Measurements from ENCODE around the gene PTPRN2. TPM values are rescaled to one million over a fixed set of nuclear protein-coding genes. Genes with fewer than 3 reads are reported as not detected.

PTPRN2 gene
- total RNA-seq, 1 experiment from 2014 or later = 1.1 TPM

- ChIA-PET CTCF (no interaction called here), POLR2A (no interaction called here)
- H3K4me3 ChIP-seq (ENCODE audit: low read depth in 2 of 2, low read length in 2 of 2) = no peak overlapping the region
- no TSS peak for BruUV-seq (replicated peaks)
- no peak for TF ChIP-seq TCF7L2 (IDR thresholded peaks at IDR 0.05; ENCODE audit: low read depth, low read length)
- no peak for TF ChIP-seq CTCF (IDR thresholded peaks at IDR 0.05)
- TF ChIP-seq POLR2AphosphoS5 (IDR thresholded peaks at IDR 0.05; ENCODE audit: low read depth, low read length) = no peak
- TF ChIP-seq, protein P1, sequence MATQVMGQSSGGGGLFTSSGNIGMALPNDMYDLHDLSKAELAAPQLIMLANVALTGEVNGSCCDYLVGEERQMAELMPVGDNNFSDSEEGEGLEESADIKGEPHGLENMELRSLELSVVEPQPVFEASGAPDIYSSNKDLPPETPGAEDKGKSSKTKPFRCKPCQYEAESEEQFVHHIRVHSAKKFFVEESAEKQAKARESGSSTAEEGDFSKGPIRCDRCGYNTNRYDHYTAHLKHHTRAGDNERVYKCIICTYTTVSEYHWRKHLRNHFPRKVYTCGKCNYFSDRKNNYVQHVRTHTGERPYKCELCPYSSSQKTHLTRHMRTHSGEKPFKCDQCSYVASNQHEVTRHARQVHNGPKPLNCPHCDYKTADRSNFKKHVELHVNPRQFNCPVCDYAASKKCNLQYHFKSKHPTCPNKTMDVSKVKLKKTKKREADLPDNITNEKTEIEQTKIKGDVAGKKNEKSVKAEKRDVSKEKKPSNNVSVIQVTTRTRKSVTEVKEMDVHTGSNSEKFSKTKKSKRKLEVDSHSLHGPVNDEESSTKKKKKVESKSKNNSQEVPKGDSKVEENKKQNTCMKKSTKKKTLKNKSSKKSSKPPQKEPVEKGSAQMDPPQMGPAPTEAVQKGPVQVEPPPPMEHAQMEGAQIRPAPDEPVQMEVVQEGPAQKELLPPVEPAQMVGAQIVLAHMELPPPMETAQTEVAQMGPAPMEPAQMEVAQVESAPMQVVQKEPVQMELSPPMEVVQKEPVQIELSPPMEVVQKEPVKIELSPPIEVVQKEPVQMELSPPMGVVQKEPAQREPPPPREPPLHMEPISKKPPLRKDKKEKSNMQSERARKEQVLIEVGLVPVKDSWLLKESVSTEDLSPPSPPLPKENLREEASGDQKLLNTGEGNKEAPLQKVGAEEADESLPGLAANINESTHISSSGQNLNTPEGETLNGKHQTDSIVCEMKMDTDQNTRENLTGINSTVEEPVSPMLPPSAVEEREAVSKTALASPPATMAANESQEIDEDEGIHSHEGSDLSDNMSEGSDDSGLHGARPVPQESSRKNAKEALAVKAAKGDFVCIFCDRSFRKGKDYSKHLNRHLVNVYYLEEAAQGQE (IDR thresholded peaks at IDR 0.05; ENCODE audit: insufficient read depth in 1 of 2, low read depth in 2 of 2, low read length in 1 of 2) = no peak
- no peak for TF ChIP-seq SIN3A (IDR thresholded peaks at IDR 0.05; ENCODE audit: borderline replicate concordance, insufficient read depth, low read depth, low read length)
- H3K9me3 ChIP-seq (ENCODE audit: control insufficient read depth, insufficient read depth, low read depth, low read length) = no peaks in the 10 kb centered on the region
- ATAC-seq (no peak), DNase-seq (ENCODE audit: low read depth, low spot score) (no peak)
- no peak overlapping the region for H3K27ac ChIP-seq (ENCODE audit: low read length)
- no peaks in the 10 kb centered on the region for H3K36me3 ChIP-seq (ENCODE audit: control insufficient read depth, insufficient read depth, low read length)
- H3K4me1 ChIP-seq (ENCODE audit: control insufficient read depth, insufficient read depth, low read length) = no peaks in the 10 kb centered on the region
- in situ Hi-C loops (cut with HindIII; ENCODE audit: low pct_unique_long_range_greater_than_20kb, low sequenced_read_pairs) (no loop called here), intact Hi-C loops (cut with micrococcal nuclease; ENCODE audit: unreplicated experiment) (no loop called here)
- H3K27me3 ChIP-seq (ENCODE audit: control insufficient read depth, insufficient read depth, low read length) = peaks cover 7% of the 10 kb centered on the region; the same call in 1 of the 2 replicates
Measured at GRCh38 chr7:158373476-158374133, 214.0 kb downstream of the PTPRN2 start.

DNA sequence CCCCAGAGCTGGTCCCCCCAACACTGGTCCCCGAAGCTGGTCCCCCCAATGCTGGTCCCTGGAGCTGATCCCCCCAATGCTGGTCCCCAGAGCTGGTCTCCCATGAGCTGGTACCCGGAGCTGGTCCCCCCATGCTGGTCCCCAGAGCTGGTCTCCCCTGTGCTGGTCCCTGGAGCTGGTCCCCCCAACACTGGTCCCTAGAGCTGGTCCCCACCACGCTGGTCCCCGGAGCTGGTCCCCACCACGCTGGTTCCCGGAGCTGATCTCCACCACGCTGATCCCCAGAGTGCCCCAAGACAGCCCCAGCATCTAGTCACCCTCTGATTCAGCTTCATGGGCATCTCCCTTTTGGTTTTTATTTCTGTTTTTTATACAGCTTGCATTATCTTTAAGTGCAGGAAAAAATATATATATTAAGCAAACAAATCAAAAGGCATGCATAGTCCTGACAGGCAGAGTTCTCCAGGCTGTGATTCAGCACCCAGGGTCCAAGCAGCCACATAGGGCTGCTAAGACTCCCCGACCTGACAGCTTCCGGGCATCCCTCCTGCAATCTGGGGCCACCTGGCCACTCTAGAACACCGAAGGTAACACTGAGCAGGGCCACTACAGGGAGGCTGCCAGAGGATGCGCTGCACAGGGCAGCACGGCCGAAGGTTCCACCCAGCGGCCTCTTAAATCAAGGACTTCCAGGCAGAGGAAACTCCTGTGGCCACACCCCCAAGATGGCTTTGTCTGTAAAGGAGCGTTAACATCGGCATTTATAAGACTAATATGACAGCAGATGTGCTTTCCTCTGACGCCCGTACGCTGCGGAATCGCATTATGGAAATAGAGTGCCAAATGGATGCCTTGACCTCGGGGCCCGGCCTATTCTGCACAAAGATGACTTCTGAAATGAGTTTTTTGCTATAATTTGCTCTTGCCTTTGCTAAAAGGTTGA lies 215.0 kb downstream of the PTPRN2 start:
- H3K27ac ChIP-seq (ENCODE audit: low read length) = no peak overlapping the region

More for the DNA sequence above, 215.0 kb downstream of the PTPRN2 start:
- Histone ChIP-seq H3K27me3 (ENCODE audit: control insufficient read depth, insufficient read depth, low read length) (peaks cover 7% of the 10 kb centered on the region; the same call in 1 of the 2 replicates), H3K36me3 (ENCODE audit: control insufficient read depth, insufficient read depth, low read length) (no peaks in the 10 kb centered on the region), H3K9me3 (ENCODE audit: control insufficient read depth, insufficient read depth, low read depth, low read length) (no peaks in the 10 kb centered on the region), H3K4me3 (ENCODE audit: low read depth in 2 of 2, low read length in 2 of 2) (no peak overlapping the region), H3K4me1 (ENCODE audit: control insufficient read depth, insufficient read depth, low read length) (no peaks in the 10 kb centered on the region)
- no peak for ATAC-seq
- in situ Hi-C loops (cut with HindIII; ENCODE audit: low pct_unique_long_range_greater_than_20kb, low sequenced_read_pairs) (no loop called here), intact Hi-C loops (cut with micrococcal nuclease; ENCODE audit: unreplicated experiment) (no loop called here)
- no peak for DNase-seq (ENCODE audit: low read depth, low spot score)
- BruUV-seq (replicated peaks) = no TSS peak
- ChIA-PET POLR2A (no interaction called here), CTCF (interaction anchor here (0.7 kb wide), 1 partner anchor 493 kb away, joined by 3 read pairs; no protein-coding TSS in a partner anchor)
- TF ChIP-seq POLR2AphosphoS5 (IDR thresholded peaks at IDR 0.05; ENCODE audit: low read depth, low read length) (no peak), CTCF (IDR thresholded peaks at IDR 0.05) (no peak), SIN3A (IDR thresholded peaks at IDR 0.05; ENCODE audit: borderline replicate concordance, insufficient read depth, low read depth, low read length) (no peak), TCF7L2 (IDR thresholded peaks at IDR 0.05; ENCODE audit: low read depth, low read length) (no peak)
- TF ChIP-seq, protein P1 (IDR thresholded peaks at IDR 0.05; ENCODE audit: insufficient read depth in 1 of 2, low read depth in 2 of 2, low read length in 1 of 2) = no peak
